H4 (cell line): ENCODE data around the gene RAD9B. TPM values are rescaled to one million over a fixed set of nuclear protein-coding genes. Genes with fewer than 3 reads are reported as not detected.

Source experiments
- DNase-seq: peaks from one replicate; pipeline ENCODE4 v3.0.0-alpha.2; 2015; ENCODE audit warnings: low spot score
- total RNA-seq: library from RNA; depleted of rRNA; stranded (reverse); fragments of >200 nt; shearing (Covaris generic); gene quantifications from 2 replicates; pipeline ENCODE4 v1.2.3, GENCODE V29; 2014

RAD9B gene
- total RNA-seq, 1 experiment from 2014 or later, result 0.21 TPM

DNA sequence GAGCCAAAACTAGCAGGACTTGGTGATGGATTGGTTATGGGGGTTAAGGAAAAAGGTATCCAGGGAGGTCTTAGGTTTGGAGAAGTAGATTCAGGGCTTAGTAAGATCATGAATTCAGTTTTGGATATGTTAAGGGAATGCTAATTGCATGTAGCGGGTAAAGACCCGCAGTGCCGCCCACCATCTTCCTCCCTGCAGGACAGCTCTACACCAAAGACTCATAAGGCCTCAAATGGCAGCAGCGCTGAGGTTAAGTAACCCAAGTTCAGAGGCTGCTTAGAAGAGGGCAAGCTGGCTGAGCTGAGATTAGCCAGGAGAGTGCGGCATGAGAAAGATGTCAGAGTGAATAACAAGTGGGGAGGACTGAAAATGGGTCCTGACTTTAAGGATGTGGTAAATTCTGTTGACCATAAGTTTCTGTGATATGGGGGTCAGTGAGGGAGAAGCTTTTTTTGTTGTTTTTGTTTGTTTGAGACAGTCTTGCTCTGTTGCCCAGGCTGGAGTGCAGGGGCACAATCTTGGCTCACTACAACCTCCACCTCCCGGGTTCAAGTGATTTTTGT lies 26.2 kb downstream of the RAD9B start:
- no peak for DNase-seq

DNA sequence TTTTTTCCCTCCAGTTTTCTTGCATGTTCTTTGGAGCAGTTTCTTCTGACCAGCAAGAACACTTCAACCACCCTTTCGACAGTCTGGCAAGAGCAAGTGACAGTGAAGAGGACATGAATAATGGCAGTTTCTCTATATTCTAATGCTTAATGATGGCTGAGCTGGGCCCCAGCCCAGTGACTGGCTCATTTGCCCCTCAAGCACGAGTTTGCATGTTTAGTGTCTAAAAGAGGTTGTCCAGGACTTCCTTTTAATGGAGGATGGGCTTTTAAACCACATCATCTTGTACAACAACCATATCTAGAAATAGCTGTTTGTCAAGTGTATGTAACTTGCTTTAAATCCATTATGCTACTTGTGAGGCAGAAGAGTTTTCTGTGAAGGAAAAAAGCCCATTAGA lies 28.4 kb downstream of the RAD9B start:
- DNase-seq, result no peak

DNA sequence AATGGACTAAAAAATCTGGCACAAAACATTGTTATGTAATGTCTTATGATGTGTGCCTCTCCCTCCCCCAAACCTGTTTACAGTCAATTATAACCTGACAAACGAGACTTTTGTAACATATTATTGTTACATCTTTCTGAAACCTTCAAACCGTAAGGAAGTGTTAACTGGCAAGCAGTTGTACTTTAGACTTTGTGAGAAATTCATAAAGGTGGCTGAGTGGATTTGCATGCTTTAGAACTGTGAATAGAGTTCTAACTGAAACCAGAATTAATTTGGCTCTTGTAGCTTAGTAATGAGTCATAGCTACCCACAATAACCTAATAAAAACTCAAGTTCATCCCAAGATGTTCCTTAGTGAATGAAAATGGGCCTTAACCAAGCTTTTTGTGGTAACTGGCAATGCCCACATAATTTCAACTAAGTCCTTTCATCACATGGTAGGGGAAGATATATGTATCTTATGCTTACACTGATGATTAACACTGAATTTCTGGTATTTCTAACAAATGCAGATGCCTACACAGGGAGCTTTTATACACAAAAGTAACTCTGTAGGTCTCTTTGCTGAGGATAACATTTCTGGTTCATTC lies 29.7 kb downstream of the RAD9B start:
- DNase-seq, result peak; percentile 82

DNA sequence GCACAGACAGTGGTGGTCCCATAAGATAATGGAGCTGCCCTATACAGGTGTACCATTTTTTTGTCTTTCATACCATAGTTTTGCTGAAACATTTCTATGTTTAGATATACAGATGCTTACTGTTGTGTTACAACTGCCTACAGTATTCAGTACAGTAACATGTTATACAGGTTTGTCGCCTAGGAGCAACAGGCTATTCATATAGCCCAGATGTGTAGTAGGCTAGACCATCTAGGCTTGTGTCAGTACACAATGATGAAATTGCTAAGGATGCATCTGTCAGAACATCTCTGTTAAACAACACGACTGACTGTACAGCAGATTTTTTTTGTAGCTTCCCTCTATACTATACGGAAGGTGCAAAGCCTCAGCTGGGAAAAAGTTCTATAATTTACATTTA lies 30.5 kb downstream of the RAD9B start:
- DNase-seq, result no peak

DNA sequence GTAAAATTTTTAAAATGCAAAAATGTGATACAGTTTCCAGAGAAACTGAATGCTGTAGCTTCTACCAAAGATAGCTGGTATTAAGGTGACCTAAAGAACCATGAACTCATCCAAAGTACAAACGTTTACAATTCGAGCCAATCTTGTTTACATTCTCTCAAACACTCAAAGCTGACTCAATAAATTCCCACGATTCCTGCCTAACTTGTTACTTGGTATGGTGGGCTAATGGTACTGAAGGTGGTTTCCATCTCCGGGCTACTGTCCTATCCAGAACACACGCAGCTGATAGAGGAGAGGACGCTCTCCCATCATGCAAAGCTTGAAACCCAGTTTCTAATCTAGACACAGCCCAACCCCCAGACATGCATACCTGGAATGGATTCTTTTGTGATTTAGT lies 31.5 kb downstream of the RAD9B start:
- DNase-seq, result peak; percentile 53

DNA sequence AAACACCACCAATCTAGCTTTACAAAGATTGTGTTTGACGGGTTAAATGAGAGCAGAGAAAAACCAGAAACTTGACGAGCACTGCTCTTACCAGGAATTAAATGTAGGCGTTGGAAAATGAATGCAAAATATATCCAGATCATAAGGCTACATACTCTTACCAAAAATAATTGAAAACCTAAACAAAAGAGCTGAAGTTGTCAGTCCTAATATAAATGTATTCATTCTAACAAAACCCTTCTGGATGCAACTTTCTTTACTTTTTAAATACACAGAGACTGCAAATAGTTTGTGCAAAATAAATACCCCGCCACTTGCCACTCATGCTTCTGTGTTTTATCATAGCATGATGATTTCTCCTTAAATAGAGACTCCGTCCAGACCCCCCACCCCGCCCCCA lies 32.7 kb downstream of the RAD9B start:
- DNase-seq, result no peak

DNA sequence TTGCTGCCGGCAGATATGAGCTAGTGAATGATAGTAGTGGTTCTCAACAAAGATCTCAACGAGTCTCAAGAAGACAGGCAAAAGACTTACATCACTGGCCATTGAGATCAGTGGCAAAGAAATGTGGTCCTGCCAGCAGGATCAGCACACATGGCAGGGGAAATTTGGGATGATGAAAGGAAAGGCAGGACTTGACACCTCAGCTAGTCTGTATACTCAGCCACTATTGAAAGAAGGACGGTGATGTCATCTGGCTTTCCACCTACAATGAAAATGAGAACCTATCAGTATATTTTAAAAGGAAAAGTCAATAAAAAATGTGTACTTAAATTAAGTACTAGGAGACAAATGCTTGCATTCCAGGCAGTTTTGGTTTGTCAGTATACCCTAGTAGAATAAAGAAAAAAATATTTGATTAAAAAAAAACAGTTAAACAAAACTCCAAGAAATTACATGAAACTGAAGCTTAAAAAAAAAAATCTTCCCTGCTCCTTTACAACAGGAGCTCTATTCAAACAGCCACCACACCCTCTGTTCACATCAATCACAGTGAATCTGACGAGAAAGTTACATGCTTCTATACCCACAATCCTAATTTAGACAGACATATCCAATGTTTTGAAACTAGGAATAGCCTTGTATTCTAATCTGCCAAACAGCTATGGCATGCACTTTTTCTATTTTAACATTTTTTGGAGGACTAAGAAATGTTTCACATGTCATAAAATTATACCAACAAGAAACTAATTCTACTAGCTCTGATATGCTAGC lies 34.9 kb downstream of the RAD9B start:
- DNase-seq, result no peak

DNA sequence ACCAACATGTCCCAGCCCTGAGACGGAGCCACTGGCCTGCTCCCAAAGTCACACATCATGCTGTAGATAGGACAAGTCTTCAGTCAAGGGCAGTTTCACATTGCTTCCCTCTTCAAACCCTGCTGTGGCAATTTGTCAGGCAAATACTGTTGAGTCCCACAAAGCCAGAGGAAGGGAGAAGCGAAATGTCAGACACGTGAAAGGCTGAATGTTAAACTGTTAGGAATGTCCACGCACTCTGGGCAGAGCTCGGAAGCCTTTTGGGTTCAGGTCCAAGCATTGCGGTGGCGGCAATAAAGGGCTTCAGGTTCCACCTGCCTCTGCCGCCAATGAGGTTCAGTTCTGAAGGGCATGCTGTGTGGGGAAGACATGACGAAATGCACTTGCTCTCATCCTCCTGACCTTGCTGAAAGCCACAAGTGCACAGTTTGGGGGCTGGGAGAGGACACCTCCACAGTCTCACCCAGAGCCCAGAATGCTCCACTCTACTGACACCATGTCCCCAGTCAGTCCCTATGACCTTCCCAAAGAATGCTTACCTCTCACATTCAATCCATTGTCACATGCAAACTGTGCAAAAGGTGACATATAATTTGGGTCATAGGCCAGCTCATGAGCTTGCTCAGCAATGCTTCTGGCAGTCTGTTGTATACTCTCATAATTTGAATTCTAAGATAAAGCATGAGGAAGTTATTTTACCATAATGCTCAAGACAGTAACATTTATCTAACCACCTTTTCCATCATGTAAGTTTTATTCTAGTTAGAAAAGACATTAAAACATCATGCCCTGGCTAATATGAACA lies 35.7 kb downstream of the RAD9B start:
- DNase-seq, result no peak

DNA sequence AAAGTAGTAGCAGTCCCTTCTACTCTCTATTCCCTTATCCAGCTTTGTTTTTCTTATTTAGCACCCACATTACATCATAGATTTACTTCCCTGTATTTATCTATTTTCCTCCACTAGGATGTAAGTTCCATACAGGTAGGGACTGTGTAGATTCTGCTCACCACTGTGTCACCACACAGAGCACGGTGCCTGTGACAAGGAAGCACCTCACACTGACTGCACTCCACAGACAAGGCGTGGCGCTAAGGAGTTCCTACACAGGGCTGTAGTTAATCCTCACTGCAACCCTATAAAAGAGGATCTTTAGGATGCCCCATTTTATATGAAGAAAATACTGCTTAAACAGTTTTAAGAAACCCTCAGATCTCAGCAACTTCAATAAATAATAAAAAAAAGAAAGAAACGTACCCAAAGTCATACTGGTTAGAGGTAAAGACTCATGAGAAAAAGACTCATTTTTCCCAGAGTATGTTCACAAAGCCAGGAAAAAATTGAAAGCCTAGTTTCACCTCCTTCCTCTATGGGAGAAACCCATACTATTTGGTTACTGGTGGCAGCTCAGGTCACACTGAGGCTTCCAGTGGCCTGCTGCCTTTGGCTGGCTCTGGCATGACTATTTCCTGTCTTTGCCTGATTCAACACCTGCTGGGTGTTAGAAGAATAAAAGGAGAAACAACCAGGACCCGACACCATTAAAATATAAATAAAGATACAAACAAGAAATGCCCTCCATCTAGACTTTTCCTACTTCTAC lies 36.9 kb downstream of the RAD9B start:
- no peak for DNase-seq

DNA sequence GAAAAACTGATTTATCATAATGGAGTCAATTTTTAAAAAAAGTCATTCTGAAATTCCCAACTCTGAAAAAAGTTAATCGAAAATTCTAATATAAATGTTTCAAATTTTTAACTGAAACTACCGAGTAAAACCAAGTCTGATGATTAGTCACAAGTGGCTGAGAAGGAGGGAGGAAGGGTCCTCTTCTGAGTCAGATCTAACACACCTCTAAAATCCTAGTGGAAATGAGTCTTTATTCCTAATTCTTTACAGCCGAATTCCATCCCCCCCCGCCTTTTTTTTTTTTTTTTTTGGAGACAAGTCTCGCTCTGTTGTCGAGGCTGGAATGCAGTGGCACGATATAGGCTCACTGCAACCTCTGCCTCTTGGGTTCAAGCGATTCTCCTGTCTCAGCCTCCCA lies 37.9 kb downstream of the RAD9B start:
- no peak for DNase-seq

DNA sequence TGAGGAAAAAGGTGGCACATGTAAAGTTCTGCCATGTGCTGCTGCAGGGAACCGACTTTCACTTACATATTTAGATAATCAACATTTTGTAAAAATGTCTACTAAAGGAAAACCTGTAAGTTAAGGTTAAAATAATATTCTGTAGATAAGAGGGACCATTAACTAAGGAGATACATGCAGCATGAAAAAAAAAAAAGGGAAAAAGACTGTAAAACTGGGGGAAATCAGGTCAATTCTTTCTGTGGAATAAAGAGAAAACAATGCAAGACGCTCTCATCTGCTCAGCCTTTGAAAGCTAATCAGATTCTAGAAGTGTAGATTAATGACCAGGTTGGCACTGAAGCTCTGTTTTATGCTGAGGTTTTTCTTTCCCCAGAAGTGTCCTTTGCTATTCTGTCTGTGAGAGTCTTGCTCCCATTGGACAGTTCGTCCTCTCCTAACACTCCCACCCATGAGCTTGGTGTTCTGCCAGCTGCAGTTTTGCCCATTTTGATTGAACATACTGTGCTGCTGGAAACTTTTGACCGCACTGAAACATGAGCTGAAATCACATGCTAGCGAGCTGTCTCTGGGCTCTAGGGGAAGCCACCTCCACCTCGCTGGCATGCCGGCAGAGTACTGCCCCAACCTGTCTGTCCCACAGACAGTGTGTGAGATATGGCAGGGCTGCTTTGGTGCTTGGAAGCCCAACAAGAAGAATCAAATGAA lies 41.3 kb downstream of the RAD9B start:
- peak; percentile 82 for DNase-seq

DNA sequence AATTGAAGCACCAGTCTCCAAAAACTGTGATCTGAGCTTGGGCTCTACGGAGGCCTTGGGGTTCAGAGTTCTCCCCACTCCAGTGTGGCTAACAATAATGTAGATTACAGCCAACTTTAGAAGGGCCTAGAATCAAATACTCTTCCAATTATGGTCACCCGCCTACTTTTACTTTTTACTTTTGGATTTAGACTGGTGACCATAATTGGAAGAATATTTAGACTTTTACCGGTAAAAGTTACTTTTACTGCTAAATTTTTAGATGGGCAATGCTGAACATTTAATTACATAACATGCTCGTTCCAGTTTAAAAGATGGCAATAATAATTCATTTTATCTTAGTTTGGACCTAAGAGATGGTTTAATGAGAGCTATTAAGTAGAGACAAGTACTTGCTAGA lies 41.8 kb downstream of the RAD9B start:
- no peak for DNase-seq

DNA sequence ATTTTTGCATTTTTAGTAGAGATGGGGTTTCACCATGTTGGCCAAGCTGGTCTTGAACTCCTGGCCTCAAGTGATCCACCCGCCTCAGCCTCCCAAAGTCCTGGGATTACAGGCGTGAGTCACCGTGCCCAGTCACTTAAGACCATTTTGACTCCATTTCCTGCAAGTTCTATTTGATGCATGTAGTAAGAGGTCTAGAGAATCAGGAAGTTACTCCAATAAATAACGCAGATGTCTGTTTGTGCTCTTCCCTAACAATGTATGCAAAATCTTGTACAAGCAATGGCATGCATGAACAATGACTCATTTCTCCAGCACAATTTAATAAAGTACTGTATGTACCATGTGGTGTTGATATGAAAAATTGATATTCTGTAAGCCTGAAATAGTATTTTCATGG lies 43.1 kb downstream of the RAD9B start:
- DNase-seq, result peak; percentile 24

DNA sequence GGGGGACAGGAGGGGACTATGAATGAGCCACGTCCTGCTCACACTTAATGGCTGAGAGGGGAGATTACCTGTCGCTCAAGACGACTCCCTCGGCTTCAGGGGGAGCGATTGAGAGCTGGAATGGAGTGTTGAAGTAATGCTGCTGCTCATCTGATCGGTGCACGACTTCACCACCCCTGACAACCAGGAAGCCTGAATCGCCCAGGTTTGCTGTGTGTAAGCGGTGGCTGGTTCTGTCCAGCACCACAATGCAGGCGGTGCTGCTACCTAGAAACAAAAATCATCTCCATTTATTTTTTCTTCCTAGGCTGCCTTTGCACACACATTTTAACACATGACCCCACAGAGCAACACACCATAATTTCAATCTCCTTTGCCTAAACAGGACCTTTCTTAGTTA lies 43.7 kb downstream of the RAD9B start:
- no peak for DNase-seq

DNA sequence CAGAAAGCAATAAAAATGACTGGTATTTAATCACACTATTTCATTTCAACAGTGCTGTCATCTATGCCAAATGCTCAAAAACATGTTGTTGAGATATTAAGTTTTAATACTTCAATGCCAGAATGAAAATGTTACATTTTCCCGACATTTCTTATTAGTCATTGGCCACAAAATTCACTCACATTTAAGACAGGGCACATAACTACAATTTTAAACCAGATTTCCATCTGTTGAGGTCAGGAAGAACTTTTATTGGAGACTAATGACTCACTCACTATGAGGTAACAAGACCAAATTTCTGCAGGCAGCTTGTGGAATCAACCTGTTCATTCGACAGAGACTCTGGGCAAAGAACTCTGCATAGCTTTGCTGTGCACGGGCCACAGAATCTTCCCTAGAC lies 44.2 kb downstream of the RAD9B start:
- peak; percentile 82 for DNase-seq

DNA sequence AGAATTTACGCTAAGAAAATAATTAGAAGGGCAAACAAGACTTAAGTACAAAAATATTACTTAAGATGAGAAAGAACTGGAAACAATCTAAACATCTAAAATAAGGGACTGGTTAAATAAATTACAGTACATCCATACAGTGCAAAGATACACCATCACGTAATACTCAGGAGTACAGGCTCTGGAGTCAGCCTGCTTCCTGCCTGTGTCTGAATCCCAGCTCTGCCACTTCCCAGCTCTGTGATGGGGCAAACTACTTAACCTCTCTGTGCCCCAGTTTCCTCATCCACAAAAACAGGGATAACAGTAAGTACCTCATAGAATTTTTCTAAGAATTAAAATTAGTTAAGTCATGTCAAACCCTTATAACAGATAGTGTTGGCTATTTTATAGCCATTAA lies 45.0 kb downstream of the RAD9B start:
- no peak for DNase-seq

DNA sequence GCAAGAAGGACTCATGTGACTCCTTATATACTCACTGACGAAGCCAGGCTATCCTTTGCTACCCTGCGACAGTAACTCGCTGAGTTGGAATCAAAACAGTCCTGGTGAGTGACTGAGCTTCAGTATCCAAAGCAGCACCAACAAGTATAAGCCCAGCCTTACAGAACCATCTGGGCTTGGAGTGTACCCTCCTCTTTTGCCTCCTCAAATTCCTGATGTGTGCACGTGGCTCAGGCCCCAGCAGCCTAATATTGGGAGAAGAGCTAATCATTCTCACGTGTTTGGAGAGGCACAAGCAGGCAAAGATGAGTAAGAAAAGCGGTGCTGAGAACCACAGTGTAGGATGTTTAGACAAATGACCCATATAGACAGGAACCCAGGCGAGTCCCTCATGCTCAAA lies 46.5 kb downstream of the RAD9B start:
- no peak for DNase-seq

DNA sequence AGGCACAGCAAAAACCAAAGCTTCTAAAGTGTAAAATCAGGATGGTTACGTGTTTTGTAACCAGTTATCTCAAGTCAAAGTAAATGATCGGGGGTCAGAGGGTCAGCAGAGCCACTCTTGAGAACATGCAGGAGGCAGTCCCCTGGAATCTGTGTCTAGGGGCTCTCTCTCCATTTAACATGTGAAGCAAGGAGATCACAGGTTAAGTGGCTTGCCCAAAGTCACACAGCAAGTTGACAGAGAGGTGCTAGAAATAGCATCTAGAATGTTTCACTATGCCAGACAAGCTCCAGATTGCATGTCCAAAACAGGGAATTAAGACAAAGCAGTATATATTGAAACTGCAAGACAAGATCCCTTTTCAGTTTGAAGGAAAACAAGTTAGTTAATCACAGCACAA lies 47.6 kb downstream of the RAD9B start:
- DNase-seq, result no peak

DNA sequence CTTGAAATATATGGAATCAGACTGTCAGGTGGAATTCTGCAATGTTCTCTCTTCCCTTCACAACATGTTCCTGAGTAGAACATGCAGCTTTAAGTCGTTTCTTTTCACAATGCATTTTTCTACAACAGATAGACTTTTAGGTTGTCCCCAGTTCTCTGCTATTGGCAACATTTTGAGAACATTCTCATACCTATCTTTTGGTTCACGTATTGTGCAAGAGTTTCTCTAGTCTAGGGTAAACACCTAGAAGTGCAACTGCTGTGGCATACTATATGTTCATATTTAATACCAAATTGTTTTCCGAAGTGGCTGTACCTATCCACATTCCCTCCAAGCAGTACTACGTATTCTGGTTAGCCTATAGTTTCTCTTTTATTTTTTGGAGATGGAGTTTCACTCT lies 48.9 kb downstream of the RAD9B start:
- no peak for DNase-seq
